HEK293 (cell line): ENCODE results near the gene CDH12.

Experiments used
- KLF10 ChIP-seq: fragments of 450-650 bp; IDR thresholded peaks from 2 replicates; pipeline ENCODE4 v1.5.1; 2018; ENCODE audit warnings: missing biosample characterization, mild to moderate bottlenecking, missing genetic modification characterization
- TF ChIP-seq, protein P1 (sequence below): fragments of 450-650 bp; formaldehyde crosslinking; IDR thresholded peaks from 2 replicates; pipeline ENCODE4 v1.5.1; 2016; ENCODE audit warnings: missing biosample characterization, missing genetic modification characterization

DNA sequence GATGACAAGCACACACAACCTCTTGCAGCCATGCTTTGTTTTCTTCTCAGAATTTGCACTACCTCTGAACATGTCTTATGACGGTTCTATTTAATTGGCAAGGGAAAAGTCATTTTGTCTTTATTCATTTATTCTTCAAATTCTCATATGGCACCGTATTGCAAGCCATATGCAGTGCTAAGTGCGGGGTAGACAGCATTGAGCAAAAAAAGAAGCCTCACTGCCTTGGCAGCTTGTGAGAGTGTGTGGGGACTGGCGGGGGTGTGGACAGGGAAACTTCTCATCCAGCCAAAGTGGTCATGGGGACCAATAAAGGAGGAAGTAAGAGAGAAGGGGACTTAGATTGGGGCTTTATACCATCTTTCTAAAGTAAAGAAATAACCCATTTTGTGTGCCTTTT, 160.0 kb downstream of the CDH12 start:
- TF ChIP-seq, protein P1, sequence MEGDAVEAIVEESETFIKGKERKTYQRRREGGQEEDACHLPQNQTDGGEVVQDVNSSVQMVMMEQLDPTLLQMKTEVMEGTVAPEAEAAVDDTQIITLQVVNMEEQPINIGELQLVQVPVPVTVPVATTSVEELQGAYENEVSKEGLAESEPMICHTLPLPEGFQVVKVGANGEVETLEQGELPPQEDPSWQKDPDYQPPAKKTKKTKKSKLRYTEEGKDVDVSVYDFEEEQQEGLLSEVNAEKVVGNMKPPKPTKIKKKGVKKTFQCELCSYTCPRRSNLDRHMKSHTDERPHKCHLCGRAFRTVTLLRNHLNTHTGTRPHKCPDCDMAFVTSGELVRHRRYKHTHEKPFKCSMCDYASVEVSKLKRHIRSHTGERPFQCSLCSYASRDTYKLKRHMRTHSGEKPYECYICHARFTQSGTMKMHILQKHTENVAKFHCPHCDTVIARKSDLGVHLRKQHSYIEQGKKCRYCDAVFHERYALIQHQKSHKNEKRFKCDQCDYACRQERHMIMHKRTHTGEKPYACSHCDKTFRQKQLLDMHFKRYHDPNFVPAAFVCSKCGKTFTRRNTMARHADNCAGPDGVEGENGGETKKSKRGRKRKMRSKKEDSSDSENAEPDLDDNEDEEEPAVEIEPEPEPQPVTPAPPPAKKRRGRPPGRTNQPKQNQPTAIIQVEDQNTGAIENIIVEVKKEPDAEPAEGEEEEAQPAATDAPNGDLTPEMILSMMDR (tag by site-specific recombination), result no peak
- TF ChIP-seq KLF10 (tag by site-specific recombination), result no peak
